DOHH2 (cell line): ENCODE measurements around the gene CA14.

ENCODE experiments used
- CTCF ChIP-seq: fragments of 200-600 bp; sonication (generic); IDR thresholded peaks from one replicate; pipeline ENCODE4 v1.5.1; 2014; ENCODE audit warnings: antibody characterized with exemption, mild to moderate bottlenecking, low read depth, low read length; ENCODE audit not compliant: poor library complexity, severe bottlenecking
- EZH2phosphoT487 ChIP-seq: fragments of 200-600 bp; sonication (generic); IDR thresholded peaks from 2 replicates; pipeline ENCODE4 v1.6.1; 2017; ENCODE audit warnings: borderline replicate concordance, mild to moderate bottlenecking, antibody characterized with exemption, low read length, moderate library complexity, mixed read lengths

GRCh38 chr1:150288382-150288781 lies 30.8 kb downstream of the CA14 start:
- no peak for TF ChIP-seq CTCF
- no peak for TF ChIP-seq EZH2phosphoT487
